Endothelial cell of umbilical vein (primary cell): Measurements from ENCODE around the gene TRIM25. TPM values are rescaled to one million over a fixed set of nuclear protein-coding genes. Genes with fewer than 3 reads are reported as not detected.

Source experiments
- Bru-seq: library from RNA; stranded (reverse); fragments of 400-500 nt; gene quantifications from one replicate; lab custom pipeline; 2021; lab: Mats Ljungman, UMichigan
- BruChase-seq, 2 experiments: library from RNA; stranded (reverse); fragments of 400-500 nt; gene quantifications; one replicate each; lab custom pipeline; 2021; lab: Mats Ljungman, UMichigan
- BruUV-seq: library from RNA; stranded (reverse); fragments of 400-500 nt; replicated peaks from 2 replicates; lab custom pipeline; 2021; lab: Mats Ljungman, UMichigan
- CTCF ChIA-PET: fragments of 300-600, 350-600 bp; sonication (Branson Sonifier 250); formaldehyde crosslinking; loops from one replicate; lab custom pipeline; 2021; ENCODE audit warnings: antibody characterized with exemption, inconsistent platforms; lab: Charles Lee
- POLR2A ChIA-PET: fragments of 300-600, 350-600 bp; sonication (Branson Sonifier 250); formaldehyde crosslinking; loops from one replicate; lab custom pipeline; 2021; ENCODE audit warnings: antibody characterized with exemption, inconsistent platforms; lab: Charles Lee
- DNase-seq: peaks from one replicate; pipeline ENCODE4 v3.0.0-alpha.2; 2011; ENCODE audit warnings: low read depth, low spot score
- FAIRE-seq: peaks from 2 replicates; lab custom pipeline; 2011; peaks lifted over from hg19 to GRCh38; lab: Jason Lieb, UNC
- H2AFZ ChIP-seq: 2 replicates; pipeline ENCODE4 v1.6.0; 2012; ENCODE audit warnings: low read depth, low read length, control low read depth, inconsistent platforms
- H3K27ac ChIP-seq: 2 replicates; pipeline ENCODE4 v1.5.1; 2011; ENCODE audit warnings: low read depth, mild to moderate bottlenecking, control low read depth, low read length, moderate library complexity; ENCODE audit not compliant: insufficient read depth
- H3K27me3 ChIP-seq, 2 experiments: 2 replicates each; pipeline versions ENCODE4 v1.6.0 to v1.6.1; 2011; ENCODE audit warnings: low read length in 2 of 2, mixed read lengths in 1 of 2; ENCODE audit not compliant: control insufficient read depth in 2 of 2, insufficient read depth in 2 of 2
- H3K36me3 ChIP-seq, 2 experiments: 2 replicates in 1 of 2; 3 replicates in 1 of 2; pipeline ENCODE4 v1.5.1; 2011; ENCODE audit warnings: low read length in 2 of 2, mild to moderate bottlenecking in 1 of 2, moderate library complexity in 1 of 2; ENCODE audit not compliant: control insufficient read depth in 2 of 2, insufficient read depth in 2 of 2; ENCODE audit errors: extremely low read depth in 1 of 2
- H3K4me1 ChIP-seq: 3 replicates; pipeline ENCODE4 v1.5.1; 2011; ENCODE audit warnings: mild to moderate bottlenecking, low read length; ENCODE audit not compliant: control insufficient read depth, insufficient read depth; ENCODE audit errors: extremely low read depth
- H3K4me2 ChIP-seq: 2 replicates; pipeline ENCODE4 v1.6.1; 2011; ENCODE audit warnings: low read length, control low read depth, mixed read lengths; ENCODE audit not compliant: insufficient read depth
- H3K4me3 ChIP-seq, 3 experiments: fragments of 200-600 bp in 1 of 3; sonication (generic), shearing (Covaris generic) in 1 of 3; replicated peaks in 1 of 3; 2 replicates each; pipeline ENCODE4 v1.5.1; 2011 to 2016; ENCODE audit warnings: control low read depth in 3 of 3, low read length in 3 of 3, mild to moderate bottlenecking in 2 of 3, inconsistent platforms in 1 of 3, low read depth in 1 of 3, moderate library complexity in 1 of 3; ENCODE audit not compliant: insufficient read depth in 1 of 3
- H3K79me2 ChIP-seq: 2 replicates; pipeline ENCODE4 v1.6.0; 2012; ENCODE audit warnings: low read length, inconsistent platforms; ENCODE audit not compliant: control insufficient read depth, insufficient read depth
- H3K9ac ChIP-seq: replicated peaks from 2 replicates; pipeline ENCODE3; 2011; ENCODE audit warnings: low read length, control low read depth; ENCODE audit not compliant: insufficient read depth; ENCODE audit errors: extremely low read depth
- H3K9me1 ChIP-seq: replicated peaks from 3 replicates; pipeline ENCODE4 v1.6.0; 2011; ENCODE audit warnings: mild to moderate bottlenecking, low read length; ENCODE audit not compliant: control insufficient read depth, insufficient read depth; ENCODE audit errors: extremely low read depth
- H3K9me3 ChIP-seq: replicated peaks from 2 replicates; pipeline ENCODE4 v1.5.1; 2012; ENCODE audit warnings: low read length, inconsistent platforms; ENCODE audit not compliant: control insufficient read depth, insufficient read depth
- H4K20me1 ChIP-seq: replicated peaks from 2 replicates; pipeline ENCODE3; 2011; ENCODE audit warnings: mild to moderate bottlenecking, low read length; ENCODE audit not compliant: control insufficient read depth, insufficient read depth; ENCODE audit errors: extremely low read depth
- CTCF ChIP-seq, 2 donors: IDR thresholded peaks; 1 replicate in 1 of 2; 2 replicates in 1 of 2; pipeline ENCODE4 v1.5.1; 2011; ENCODE audit warnings: low read length in 2 of 2, mild to moderate bottlenecking in 2 of 2, moderate library complexity in 2 of 2, control low read depth in 1 of 2, inconsistent platforms in 1 of 2, low read depth in 1 of 2; ENCODE audit not compliant: insufficient read depth in 1 of 2; ENCODE audit errors: extremely low read depth in 1 of 2
- MAX ChIP-seq: IDR thresholded peaks from 2 replicates; pipeline ENCODE4 v1.6.1; 2011; ENCODE audit not compliant: insufficient read depth, insufficient read length
- POLR2A ChIP-seq: IDR thresholded peaks from 2 replicates; pipeline ENCODE4 v1.6.1; 2012; ENCODE audit warnings: low read depth, mild to moderate bottlenecking, control low read depth, low read length
- POLR2AphosphoS5 ChIP-seq: IDR thresholded peaks from 2 replicates; pipeline ENCODE4 v1.6.1; 2012; ENCODE audit warnings: low read depth, mild to moderate bottlenecking, control low read depth, low read length, moderate library complexity; ENCODE audit not compliant: insufficient read depth
- dilution Hi-C: fragments of 300-500 bp; cut with MboI; formaldehyde crosslinking; loops from one replicate; pipeline ENCODE4 v1.15.0; 2019; ENCODE audit warnings: low sequenced_read_pairs; ENCODE audit not compliant: extremely low pct_ligation_motif_present
- intact Hi-C: fragments of 100-400 bp; cut with micrococcal nuclease; formaldehyde crosslinking; loops from one replicate; pipeline ENCODE4 v1.10.0; 2022
- long read RNA-seq: library from polyadenylated mRNA; stranded (forward); transcript quantifications from one replicate; pipeline ENCODE4 v2.0.0, GENCODE V29; 2021
- polyA minus RNA-seq, 3 experiments: library from RNA; depleted of rRNA, polyadenylated mRNA; stranded (reverse); fragments of >200 nt; gene quantifications; 1 replicate in 1 of 3; 2 replicates in 2 of 3; pipeline ENCODE4 v1.2.3, GENCODE V29; 2011
- polyA plus RNA-seq, 4 experiments: library from polyadenylated mRNA; depleted of rRNA in 3 of 4; stranded (reverse) in 3 of 4; unstranded in 1 of 4; fragments of >200 nt; gene quantifications; 2 replicates each; pipeline versions ENCODE4 v1.2.1 to v1.2.3, GENCODE V29; 2011 to 2012; ENCODE audit warnings: missing spikeins in 1 of 4
- total RNA-seq: library from RNA; stranded (reverse); gene quantifications from 2 replicates; pipeline ENCODE4 v1.2.3, GENCODE V29; 2021

TRIM25 gene
- 69.4 and 98.4 TPM in 2 replicates for total RNA-seq
- polyA plus RNA-seq = 42.8 and 51.1 TPM in 2 replicates
- polyA plus RNA-seq (2011; cell fraction: cytosol; rRNA removed) = 32.9 and 35.4 TPM in 2 replicates
- polyA plus RNA-seq (2011; cell fraction: nucleus; rRNA removed) = 125 and 147 TPM in 2 replicates
- polyA plus RNA-seq (2012) = 60.8 and 86.4 TPM in 2 replicates
- polyA minus RNA-seq = 92.0 and 119 TPM in 2 replicates
- polyA minus RNA-seq (2011; cell fraction: cytosol; rRNA and poly(A)+ RNA removed) = 36.7 TPM
- polyA minus RNA-seq (2011; cell fraction: nucleus; rRNA and poly(A)+ RNA removed) = 71.4 and 80.7 TPM in 2 replicates
- percentile 91 among the genes with signal in this experiment for Bru-seq, nascent RNA
- BruChase-seq, experiment 1, labeled RNA remaining after a 6-hour chase = percentile 96 among the genes with signal in this experiment
- percentile 95 among the genes with signal in this experiment for BruChase-seq, experiment 2, labeled RNA remaining after a 2-hour chase
- long read RNA-seq, partial matches to known transcripts = 3 of 49 reads
- long read RNA-seq, other reads (novel, unspliced or antisense) = 45 of 49 reads

GRCh38 chr17:56913867-56914580 is at the start of gene TRIM25:
Gene TRIM25 (minus strand): TSS chr17:56914049. CDS start chr17:56913988, 61 bp downstream.
- TF ChIP-seq POLR2AphosphoS5 = peak; percentile 100
- TF ChIP-seq POLR2A = peak; percentile 100
- TF ChIP-seq CTCF (IDR thresholded peaks at IDR 0.05; ENCODE audit: extremely low read depth in 1 of 2, insufficient read depth in 1 of 2, low read depth in 1 of 2, low read length in 2 of 2) = no peak
- peak; percentile 81 for TF ChIP-seq MAX
- Histone ChIP-seq H3K9me3 (no peaks in the 10 kb centered on the region), H3K79me2 (peaks cover 45% of the 10 kb centered on the region), H3K9ac (peak within 1 kb of the TSS; percentile 97), H3K4me1 (peaks cover 33% of the 10 kb centered on the region), H3K9me1 (no peaks in the 10 kb centered on the region), H3K27me3 (no peaks in the 10 kb centered on the region), H3K36me3 (no peaks in the 10 kb centered on the region), H3K4me2 (peak within 1 kb of the TSS; percentile 95), H3K4me3 (peak within 1 kb of the TSS; percentile 79 to 95 (median 88)), H3K27ac (peak within 1 kb of the TSS; percentile 93), H2AFZ (peak within 1 kb of the TSS; percentile 73), H4K20me1 (no peaks in the 10 kb centered on the region)
- intact Hi-C loops = loop anchor here (1.0 kb wide), 3 partner anchors 46 to 95 kb away; partner anchors contain the start of gene C17orf67
- dilution Hi-C loops = no loop called here
- POLR2A ChIA-PET = interaction anchor here (0.6 to 1.6 kb wide), 15 partner anchors 10 to 134 kb away, joined by 3 to 15 read pairs (median 4); partner anchors contain the start of genes C17orf67 and DGKE
- peak; percentile 90 for DNase-seq
- CTCF ChIA-PET = interaction anchor here (1.0 to 1.3 kb wide), 3 partner anchors 23 to 80 kb away, joined by 3 to 7 read pairs (median 6); partner anchors contain the start of genes C17orf67 and DGKE
- BruUV-seq = TSS peak; percentile 93
- peak; percentile 92 for FAIRE-seq
